HepG2 (cell line): ENCODE data around the gene STAT6. TPM values are rescaled to one million over a fixed set of nuclear protein-coding genes. Genes with fewer than 3 reads are reported as not detected.

Experiments used
- BRD4 ChIP-seq: sonication (generic); formaldehyde crosslinking; IDR thresholded peaks from 2 replicates; pipeline ENCODE4 v1.4.0; 2020; ENCODE audit warnings: missing genetic modification reagents
- CAMTA2 ChIP-seq: sonication (generic); formaldehyde crosslinking; IDR thresholded peaks from 2 replicates; pipeline ENCODE4 v1.4.0; 2020; ENCODE audit warnings: mild to moderate bottlenecking, missing genetic modification reagents, borderline replicate concordance
- CENPX ChIP-seq: sonication (generic); formaldehyde crosslinking; IDR thresholded peaks from 2 replicates; pipeline ENCODE4 v1.9.0; 2021; ENCODE audit warnings: mild to moderate bottlenecking, missing genetic modification reagents, moderate library complexity
- CHD2 ChIP-seq: IDR thresholded peaks from 2 replicates; pipeline ENCODE4 v1.6.1; 2011; ENCODE audit warnings: low read depth, low read length, improper control_type of control experiment
- DBP ChIP-seq: sonication (generic); formaldehyde crosslinking; IDR thresholded peaks from 2 replicates; pipeline ENCODE4 v1.4.0; 2020; ENCODE audit warnings: missing genetic modification reagents; ENCODE audit errors: not compliant biosample characterization
- GATAD2A ChIP-seq: IDR thresholded peaks from 2 replicates; pipeline ENCODE4 v1.6.1; 2016
- HNRNPH1 ChIP-seq: fragments of 200-400 bp; formaldehyde crosslinking; optimal IDR thresholded peaks from 2 replicates; pipeline ENCODE3; 2017; ENCODE audit warnings: mild to moderate bottlenecking, low read depth, low read length
- KDM2A ChIP-seq: sonication (generic); formaldehyde crosslinking; IDR thresholded peaks from 2 replicates; pipeline ENCODE4 v1.4.0; 2020; ENCODE audit warnings: low read depth, missing genetic modification reagents, borderline replicate concordance
- MAF1 ChIP-seq: sonication (generic); formaldehyde crosslinking; IDR thresholded peaks from 2 replicates; pipeline ENCODE4 v1.5.0; 2020; ENCODE audit warnings: missing genetic modification reagents, borderline replicate concordance
- MAFK ChIP-seq, 2 experiments: IDR thresholded peaks in 1 of 2; conservative IDR thresholded peaks in 1 of 2; 2 replicates each; pipeline ENCODE4 v1.6.1; 2011; ENCODE audit warnings: improper control_type of control experiment in 2 of 2, low read length in 2 of 2
- MIER2 ChIP-seq: IDR thresholded peaks from 2 replicates; pipeline ENCODE4 v1.6.1; 2016; ENCODE audit warnings: missing biosample characterization, missing genetic modification reagents
- NCOA5 ChIP-seq: sonication (generic); formaldehyde crosslinking; IDR thresholded peaks from 2 replicates; pipeline ENCODE4 v1.4.0; 2020; ENCODE audit warnings: missing genetic modification reagents
- NFKBIZ ChIP-seq: IDR thresholded peaks from 2 replicates; pipeline ENCODE4 v1.6.1; 2018; ENCODE audit warnings: missing genetic modification reagents, missing compliant biosample characterization
- PBX3 ChIP-seq: sonication (generic); formaldehyde crosslinking; IDR thresholded peaks from 2 replicates; pipeline ENCODE4 v1.8.1; 2023; ENCODE audit warnings: missing genetic modification reagents, inconsistent platforms, borderline replicate concordance
- PLSCR1 ChIP-seq: sonication (generic); formaldehyde crosslinking; IDR thresholded peaks from 2 replicates; pipeline ENCODE4 v1.5.0; 2020; ENCODE audit warnings: missing genetic modification reagents, mild to moderate bottlenecking, borderline replicate concordance
- SPEN ChIP-seq: sonication (generic); formaldehyde crosslinking; IDR thresholded peaks from 2 replicates; pipeline ENCODE4 v1.5.1; 2020; ENCODE audit warnings: low read depth, mild to moderate bottlenecking, missing genetic modification reagents
- SRSF4 ChIP-seq: fragments of 200-400 bp; formaldehyde crosslinking; IDR thresholded peaks from one replicate; pipeline ENCODE4 v1.6.1; 2018; ENCODE audit warnings: mild to moderate bottlenecking, low read depth, low read length, moderate library complexity; ENCODE audit not compliant: poor library complexity, severe bottlenecking
- TCF7 ChIP-seq: sonication (generic); IDR thresholded peaks from 2 replicates; pipeline ENCODE4 v1.6.1; 2016; ENCODE audit warnings: antibody characterized with exemption, low read depth
- ZBTB21 ChIP-seq: sonication (generic); formaldehyde crosslinking; IDR thresholded peaks from 2 replicates; pipeline ENCODE4 v1.4.0; 2020; ENCODE audit warnings: missing genetic modification reagents
- ZFP41 ChIP-seq: sonication (generic); formaldehyde crosslinking; IDR thresholded peaks from 2 replicates; pipeline ENCODE4 v1.4.0; 2020; ENCODE audit warnings: mild to moderate bottlenecking, missing genetic modification reagents, borderline replicate concordance
- ZFP82 ChIP-seq: sonication (generic); formaldehyde crosslinking; IDR thresholded peaks from 2 replicates; pipeline ENCODE4 v1.5.1; 2020; ENCODE audit warnings: mild to moderate bottlenecking, missing genetic modification reagents, borderline replicate concordance
- ZFP90 ChIP-seq: sonication (generic); formaldehyde crosslinking; IDR thresholded peaks from 2 replicates; pipeline ENCODE4 v1.8.0; 2022; ENCODE audit warnings: missing genetic modification reagents, mild to moderate bottlenecking, inconsistent platforms, borderline replicate concordance
- ZNF124 ChIP-seq: sonication (generic); formaldehyde crosslinking; IDR thresholded peaks from 2 replicates; pipeline ENCODE4 v1.4.0; 2020; ENCODE audit warnings: missing genetic modification reagents
- ZNF234 ChIP-seq: sonication (generic); formaldehyde crosslinking; conservative IDR thresholded peaks from 2 replicates; pipeline ENCODE4 v1.5.1; 2020; ENCODE audit warnings: mild to moderate bottlenecking, missing genetic modification reagents
- ZNF263 ChIP-seq: sonication (generic); formaldehyde crosslinking; IDR thresholded peaks from 2 replicates; pipeline ENCODE4 v1.4.0; 2020; ENCODE audit warnings: missing genetic modification reagents
- ZNF331 ChIP-seq: sonication (generic); formaldehyde crosslinking; IDR thresholded peaks from 2 replicates; pipeline ENCODE4 v1.4.0; 2020; ENCODE audit warnings: missing genetic modification reagents
- polyA plus RNA-seq, 8 experiments: library from polyadenylated mRNA; depleted of rRNA in 3 of 8; stranded (reverse) in 7 of 8; unstranded in 1 of 8; fragments of >200 nt; fragmentation: Illumina TruSeq in 4 of 8; extraction: Trizol in 4 of 8; gene quantifications; 2 replicates each; pipeline versions ENCODE4 v1.2.1 to v1.2.3, GENCODE V29; 2011 to 2016; ENCODE audit warnings: low read depth in 4 of 8, missing spikeins in 1 of 8, mixed read lengths in 1 of 8; ENCODE audit not compliant: insufficient read depth in 1 of 8
- total RNA-seq, 5 experiments: library from RNA; depleted of rRNA; stranded (reverse); fragments of >200 nt; fragmentation: Illumina TruSeq; extraction: Trizol; gene quantifications; 2 replicates each; pipeline ENCODE4 v1.2.3, GENCODE V29; 2016; ENCODE audit warnings: low read depth in 1 of 5
- TF ChIP-seq, protein P1 (sequence below): sonication (generic); formaldehyde crosslinking; IDR thresholded peaks from 2 replicates; pipeline ENCODE4 v1.9.0; 2021; ENCODE audit warnings: missing genetic modification reagents, mild to moderate bottlenecking, borderline replicate concordance

Gene STAT6
- total and polyA plus RNA-seq, 2 of the 13 experiments (the other 11 are each of a cell fraction or from before 2014, with no cell fraction given), result 28.0 to 62.2 TPM

DNA sequence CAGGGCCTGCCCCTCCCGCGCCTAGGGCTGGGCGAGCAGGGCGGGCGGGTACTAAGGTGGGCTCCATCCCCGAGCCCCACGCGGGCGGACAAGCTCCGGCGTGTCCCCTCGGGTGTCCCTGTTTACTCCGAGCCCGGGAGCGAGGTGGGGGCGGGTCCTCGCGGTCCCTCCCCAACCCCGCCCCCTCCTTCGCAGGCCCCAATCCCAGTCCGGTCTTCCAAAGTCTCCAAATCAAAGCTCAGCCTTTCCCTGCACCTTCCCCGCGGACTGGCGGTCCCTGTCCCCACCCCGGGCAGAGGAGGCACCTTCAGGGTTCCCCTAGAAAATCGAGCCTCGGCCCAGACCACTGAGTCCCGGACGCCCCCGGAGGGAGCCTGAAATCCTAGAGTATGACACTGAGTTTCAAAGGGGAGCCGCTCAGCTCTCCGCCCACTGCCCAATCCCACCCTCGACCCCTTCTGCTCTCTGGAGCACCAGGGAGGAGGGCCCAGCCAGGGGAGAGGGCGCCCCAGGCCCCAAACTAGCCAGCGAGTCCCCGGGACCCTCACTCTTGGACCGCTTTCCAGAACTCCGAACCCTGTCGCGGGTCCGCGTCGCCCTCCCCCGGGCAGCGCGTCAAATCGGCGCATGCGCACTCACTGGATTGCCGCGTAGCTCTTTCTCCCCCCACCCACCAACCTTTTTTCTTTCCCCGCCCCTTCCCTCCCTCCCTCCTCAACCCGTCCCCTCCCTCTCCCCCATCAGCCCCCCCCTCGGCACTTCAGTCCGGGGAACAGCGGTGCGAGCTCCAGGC is 16.8 kb upstream of the STAT6 start, which contains the start of gene LRP1 (continued):
- peak; percentile 49; the same call in 1 of the 2 replicates for TF ChIP-seq ZNF234 (CRISPR knock-in tag)
- TF ChIP-seq ZNF331 (CRISPR knock-in tag), result 0 out of 2 replicates have a peak, but pooled peaks have one; percentile 35
- TF ChIP-seq MAFK (conservative IDR thresholded peaks at IDR 0.05 in 1 of 2, IDR thresholded peaks at IDR 0.05 in 1 of 2; ENCODE audit: low read length in 2 of 2), result no peak
- TF ChIP-seq NCOA5 (CRISPR knock-in tag), result no peak
- TF ChIP-seq SRSF4, result no peak
- TF ChIP-seq BRD4, result no peak
- TF ChIP-seq ZNF124, result no peak
- TF ChIP-seq, protein P1, sequence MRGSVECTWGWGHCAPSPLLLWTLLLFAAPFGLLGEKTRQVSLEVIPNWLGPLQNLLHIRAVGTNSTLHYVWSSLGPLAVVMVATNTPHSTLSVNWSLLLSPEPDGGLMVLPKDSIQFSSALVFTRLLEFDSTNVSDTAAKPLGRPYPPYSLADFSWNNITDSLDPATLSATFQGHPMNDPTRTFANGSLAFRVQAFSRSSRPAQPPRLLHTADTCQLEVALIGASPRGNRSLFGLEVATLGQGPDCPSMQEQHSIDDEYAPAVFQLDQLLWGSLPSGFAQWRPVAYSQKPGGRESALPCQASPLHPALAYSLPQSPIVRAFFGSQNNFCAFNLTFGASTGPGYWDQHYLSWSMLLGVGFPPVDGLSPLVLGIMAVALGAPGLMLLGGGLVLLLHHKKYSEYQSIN (CRISPR knock-in tag), result no peak
- no peak for TF ChIP-seq MIER2 (CRISPR knock-in tag)
- TF ChIP-seq NFKBIZ, result no peak
- no peak for TF ChIP-seq CAMTA2 (CRISPR knock-in tag)
- no peak for TF ChIP-seq HNRNPH1
- no peak for TF ChIP-seq CHD2
- no peak for TF ChIP-seq CENPX
- TF ChIP-seq DBP (CRISPR knock-in tag), result no peak
- peak; percentile 43; the same call in 1 of the 2 replicates for TF ChIP-seq TCF7
- TF ChIP-seq ZFP41, result 0 out of 2 replicates have a peak, but pooled peaks have one; percentile 35
- no peak for TF ChIP-seq ZBTB21
- TF ChIP-seq PLSCR1 (CRISPR knock-in tag), result no peak
- TF ChIP-seq KDM2A (CRISPR knock-in tag), result peak; percentile 60; the same call in 1 of the 2 replicates
- TF ChIP-seq PBX3 (CRISPR knock-in tag), result no peak
- no peak for TF ChIP-seq ZNF263 (CRISPR knock-in tag)
- TF ChIP-seq GATAD2A (CRISPR knock-in tag), result no peak; the same call in 1 of the 2 replicates
- 0 out of 2 replicates have a peak, but pooled peaks have one; percentile 19 for TF ChIP-seq SPEN (CRISPR knock-in tag)
- TF ChIP-seq ZFP90, result no peak
- TF ChIP-seq MAF1 (CRISPR knock-in tag), result no peak
- TF ChIP-seq ZFP82 (CRISPR knock-in tag), result no peak
